CD1c-positive myeloid dendritic cell (primary cell): ENCODE data around the gene CYP8B1.
"Not testable (repeated sequence)": the region's sequence is repeated elsewhere in the genome, so short reads cannot be mapped to it uniquely, and the experiment has no call there.

Source experiments
- DNase-seq: peaks from one replicate; pipeline ENCODE4 v3.0.0-alpha.2; 2016; ENCODE audit errors: extremely low spot score

Gene CYP8B1

DNA sequence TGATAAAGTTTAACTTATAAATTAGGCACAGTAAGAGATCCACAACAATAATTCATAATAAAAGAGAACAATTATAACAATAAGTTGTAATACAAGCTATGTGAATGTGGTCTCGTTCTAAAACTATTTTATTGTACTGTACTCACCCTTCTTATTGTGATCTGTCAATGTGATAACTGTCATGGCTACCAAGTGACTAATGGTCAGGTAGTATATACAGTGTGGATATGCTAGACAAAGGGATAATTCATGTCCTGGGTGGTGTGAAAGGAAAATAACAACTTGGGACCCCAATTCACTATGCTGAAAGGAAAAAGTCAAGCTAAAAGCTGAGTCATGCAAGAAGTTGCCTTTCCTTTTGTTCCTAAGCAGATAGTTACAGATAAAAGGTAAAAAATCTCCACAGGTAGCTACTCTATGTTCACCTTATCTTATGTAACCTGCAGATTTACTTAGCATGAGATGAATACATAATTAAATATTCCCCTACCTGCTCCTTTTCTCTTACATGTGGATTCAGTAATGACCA lies 10.7 kb upstream of the CYP8B1 start:
- no peak for DNase-seq

DNA sequence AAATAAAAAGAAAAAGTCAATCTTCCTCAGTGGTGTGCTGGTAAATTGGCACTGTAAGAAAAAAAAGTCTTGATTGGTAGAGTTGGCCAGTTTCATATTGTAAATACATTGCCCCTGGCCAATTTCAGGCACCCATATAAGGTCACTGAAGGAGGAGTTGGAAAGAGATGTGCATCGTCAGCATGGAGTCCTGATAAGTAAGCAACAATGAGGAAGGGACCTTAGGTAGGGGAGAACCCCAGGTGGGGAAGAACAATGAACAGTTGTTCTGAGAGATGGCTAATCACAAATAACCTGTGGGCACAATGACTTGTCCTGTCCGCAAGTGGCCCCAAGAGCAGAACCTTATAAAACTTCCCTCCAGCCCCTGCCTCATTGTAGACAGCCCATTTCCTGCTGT lies 8.6 kb upstream of the CYP8B1 start:
- DNase-seq = no peak

DNA sequence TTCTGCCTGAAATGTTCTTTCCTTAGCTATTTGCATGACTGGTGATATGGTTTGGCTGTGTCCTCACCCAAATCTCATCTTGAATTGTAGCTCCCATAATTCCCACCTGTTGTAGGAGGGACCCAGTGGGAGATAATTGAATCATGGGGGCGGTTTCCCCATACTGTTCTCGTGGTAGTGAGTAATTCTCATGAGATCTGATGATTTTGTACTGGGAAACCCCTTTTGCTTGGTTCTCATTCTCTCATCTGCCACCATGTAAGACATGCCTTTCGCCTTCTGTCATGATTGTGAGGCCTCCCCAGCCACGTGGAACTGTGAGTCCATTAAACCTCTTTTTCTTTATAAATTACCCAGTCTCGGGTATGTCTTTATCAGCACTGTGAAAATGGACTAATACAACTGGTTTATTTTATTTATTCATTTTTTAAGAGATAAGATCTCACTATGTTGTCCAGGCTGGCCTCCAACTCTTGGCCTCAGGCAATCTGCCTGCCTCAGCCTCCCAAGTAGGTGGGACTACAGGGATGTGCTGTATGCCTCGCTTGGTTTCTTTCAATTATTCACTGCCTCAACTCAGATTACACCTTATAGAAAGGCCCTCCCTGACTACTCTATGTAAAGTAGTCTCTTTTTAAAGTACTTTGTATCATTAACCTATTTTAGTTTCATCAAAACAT lies 7.7 kb upstream of the CYP8B1 start:
- DNase-seq = not testable (repeated sequence)

DNA sequence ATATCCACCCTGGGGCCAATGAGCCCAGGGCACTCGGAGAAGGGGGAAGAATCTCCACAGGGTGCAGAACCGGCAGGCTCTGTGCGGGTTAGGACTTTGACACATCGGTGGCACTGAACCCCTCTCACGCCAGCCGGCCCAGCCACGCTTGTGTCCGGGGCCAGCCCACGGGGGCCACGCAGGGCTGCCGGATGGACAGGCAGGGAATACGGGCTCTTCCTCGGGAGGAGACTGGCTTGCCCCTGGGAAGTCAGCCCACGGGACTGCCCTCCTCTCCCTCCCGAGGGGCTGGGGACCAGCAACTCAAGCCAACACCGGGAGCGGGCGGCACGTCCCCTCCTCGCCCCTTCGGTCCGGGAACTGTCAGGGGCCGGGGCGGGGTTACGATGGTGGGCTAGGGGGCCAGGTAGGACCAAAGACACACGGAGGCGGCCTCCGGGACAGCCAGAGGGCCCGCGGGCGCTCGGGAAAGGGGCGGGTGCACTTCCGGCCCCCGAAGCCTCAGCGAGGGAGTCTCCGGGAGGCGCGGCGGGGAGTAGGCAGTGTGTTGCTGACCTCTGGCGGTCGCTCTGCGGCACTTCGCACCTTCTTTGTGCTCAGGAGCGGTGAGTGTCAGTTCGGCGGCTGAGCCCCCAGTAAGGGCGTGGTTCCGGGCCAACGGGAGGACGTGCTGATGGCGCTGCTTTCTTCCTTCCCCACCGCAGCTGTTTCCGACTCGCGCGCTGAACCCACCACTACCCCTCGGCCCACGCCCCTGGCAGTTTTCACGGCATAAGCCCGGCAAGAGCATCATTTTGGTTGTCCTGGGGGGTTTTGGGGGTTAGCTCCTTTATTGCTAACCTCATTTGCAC lies 5.1 kb upstream of the CYP8B1 start:
- DNase-seq = peak; percentile 90

DNA sequence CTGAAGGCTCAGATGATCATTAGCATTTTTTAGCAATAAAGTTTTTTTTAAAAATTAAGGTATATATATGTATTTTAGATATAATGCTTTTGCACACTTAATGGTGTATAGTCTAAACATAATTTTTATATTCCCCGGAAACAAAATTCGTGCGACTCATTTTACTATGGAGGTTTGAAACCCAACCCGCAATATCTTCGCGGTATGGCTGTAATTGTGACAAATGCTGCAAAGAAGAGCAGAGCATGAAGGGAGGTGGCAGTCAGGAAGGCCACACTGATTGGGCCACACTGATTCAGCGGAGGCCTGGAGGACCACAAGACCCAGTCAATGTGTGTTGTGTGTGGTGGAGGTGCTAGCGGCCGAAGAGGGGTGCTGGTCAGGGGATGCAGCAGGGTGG lies 4.5 kb upstream of the CYP8B1 start:
- no peak for DNase-seq

DNA sequence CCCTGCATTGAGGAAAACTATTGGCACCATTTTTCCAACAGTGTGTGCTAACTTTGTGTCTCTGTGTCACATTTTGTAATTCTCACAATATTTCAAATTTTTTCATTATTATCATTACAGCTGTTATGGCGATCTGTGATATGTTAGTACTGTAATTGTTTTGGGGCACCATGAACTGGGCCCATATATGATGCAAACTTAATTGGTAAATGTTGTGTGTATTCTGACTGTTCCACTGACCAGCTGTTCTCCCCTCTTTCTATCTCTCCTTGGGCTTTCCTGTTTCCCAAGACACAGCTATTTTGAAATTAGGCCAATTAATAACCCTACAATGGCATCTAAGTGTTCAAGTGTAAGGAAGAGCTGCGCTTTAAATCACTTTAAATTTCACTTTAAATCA lies 2.2 kb upstream of the CYP8B1 start:
- DNase-seq = no peak

DNA sequence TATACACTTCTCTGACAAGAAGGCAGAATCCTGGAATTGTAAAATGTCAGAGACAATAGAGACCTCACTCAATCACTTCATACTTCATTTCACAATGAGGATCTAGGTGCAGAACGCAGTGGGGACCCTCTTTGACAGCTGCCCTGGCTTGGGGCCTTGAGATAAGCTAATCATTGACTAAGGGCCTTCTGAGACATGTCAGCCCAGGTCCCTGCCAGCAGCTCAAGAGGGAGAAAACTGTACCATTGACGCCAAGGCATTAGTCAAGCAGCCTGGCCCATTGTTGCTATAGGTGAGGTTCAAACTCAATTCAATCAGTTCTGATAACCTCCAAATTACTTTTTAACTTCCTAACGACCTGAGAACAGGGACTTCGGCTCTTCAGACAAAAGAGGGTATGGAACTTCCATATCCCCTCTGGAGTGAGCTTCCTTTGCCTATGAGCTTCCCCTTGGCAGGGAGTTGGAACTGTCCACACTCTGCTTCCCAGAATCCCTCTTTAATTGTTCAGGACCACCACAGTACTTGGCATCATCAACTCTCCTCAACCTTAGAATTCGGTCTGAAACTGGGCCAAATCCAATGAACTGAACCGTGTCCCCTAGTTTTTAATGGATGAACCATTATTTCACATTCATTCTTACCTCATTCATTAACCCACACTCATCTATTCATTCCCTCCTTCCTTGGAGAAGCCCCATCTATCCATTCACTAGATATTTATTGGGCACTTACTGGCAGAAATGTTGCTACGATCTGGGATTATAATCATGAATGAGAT lies 1.5 kb upstream of the CYP8B1 start:
- no peak for DNase-seq

DNA sequence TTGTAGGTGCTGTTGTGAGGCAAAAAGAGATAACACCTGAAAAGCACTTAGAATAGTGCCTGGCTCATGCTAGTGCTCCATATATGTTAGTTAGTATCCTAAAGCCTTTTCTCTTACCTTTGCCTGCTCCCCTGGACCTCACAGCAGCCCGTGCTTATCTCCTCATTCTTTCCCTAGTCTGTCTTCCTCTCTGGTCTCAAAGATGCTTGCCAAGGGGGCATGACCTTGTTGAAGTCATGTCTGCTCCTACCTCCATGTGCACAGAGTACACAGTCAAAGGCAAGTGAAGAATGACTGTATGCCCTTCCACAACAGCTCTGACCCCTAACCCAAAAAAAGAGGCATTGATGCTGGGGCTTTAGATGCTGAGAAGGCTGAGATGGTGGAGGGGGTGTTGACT lies 722 bp upstream of the CYP8B1 start:
- no peak for DNase-seq

DNA sequence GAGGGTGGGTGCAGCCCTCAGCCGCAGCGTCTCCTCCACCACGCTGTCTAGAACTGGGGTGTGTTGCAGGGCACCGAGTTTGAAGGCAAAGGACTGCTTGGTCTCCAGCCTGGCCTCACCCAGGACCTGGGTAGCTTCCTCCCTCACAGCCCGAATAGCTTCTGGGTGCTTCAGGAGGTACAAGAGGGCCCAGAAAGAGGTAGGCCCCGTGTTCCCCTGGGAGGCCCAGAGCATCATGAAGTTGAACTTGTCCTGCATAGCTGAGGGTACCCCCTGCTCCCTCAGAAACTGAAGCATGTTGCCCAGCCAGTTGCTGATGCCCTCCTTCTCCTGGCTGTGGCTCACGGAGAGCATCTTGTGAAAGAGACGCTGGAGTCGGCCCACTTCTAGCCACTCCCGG lies 930 bp downstream of the CYP8B1 start:
- DNase-seq = no peak

DNA sequence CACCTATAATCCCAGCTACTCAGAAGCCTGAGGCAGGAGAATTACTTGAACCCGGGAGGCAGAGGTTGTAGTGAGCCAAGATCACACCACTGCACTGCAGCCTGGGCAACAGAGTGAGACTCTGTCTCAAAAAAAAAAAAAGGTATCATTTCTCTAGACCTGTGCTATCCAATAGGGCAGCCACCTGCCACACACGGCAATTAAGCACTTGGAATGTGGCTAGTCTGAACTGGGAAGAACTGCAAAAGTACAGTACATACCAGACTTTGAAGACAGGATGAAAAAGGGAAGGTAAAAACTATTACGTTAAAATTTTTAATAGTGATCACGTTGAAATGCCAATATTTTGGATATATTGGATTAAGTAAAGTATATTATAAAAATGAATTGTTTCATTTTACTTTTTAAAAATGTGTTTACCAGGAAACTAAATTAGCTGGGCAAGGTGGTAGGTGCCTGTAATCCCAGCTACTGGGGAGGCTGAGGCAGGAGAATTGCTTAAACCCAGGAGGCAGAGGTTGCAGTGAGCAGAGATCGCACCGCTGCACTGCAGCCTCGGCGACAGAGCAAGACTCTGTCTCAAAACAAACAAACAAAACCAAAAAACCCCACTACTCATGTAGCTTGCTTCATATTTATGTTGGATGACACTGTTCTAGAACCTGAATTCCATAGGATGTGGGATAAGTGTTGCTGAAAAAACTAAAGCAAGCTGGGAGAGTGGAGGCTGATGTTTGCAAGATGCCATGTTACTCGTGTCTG lies 2.3 kb downstream of the CYP8B1 start:
- no peak for DNase-seq

DNA sequence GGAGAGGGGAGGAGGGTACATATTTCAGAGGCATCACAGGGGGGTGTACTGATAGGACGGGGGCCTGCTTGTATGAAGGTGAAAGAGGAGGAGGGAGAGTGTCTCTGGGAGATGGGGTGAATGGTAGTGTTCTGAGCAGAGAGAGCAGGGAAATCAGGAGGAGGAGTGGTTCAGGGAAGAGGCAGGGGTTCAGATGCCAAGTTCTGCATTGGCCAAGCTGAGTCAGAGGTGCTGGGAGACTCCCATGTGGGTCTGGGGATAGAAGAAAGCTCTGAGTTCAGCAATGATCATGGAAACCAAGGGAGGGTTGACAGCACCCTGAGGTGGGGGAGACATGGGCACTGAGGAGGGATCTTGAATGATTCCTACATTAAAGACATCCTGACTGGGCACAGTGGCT lies 3.0 kb downstream of the CYP8B1 start:
- no peak for DNase-seq

DNA sequence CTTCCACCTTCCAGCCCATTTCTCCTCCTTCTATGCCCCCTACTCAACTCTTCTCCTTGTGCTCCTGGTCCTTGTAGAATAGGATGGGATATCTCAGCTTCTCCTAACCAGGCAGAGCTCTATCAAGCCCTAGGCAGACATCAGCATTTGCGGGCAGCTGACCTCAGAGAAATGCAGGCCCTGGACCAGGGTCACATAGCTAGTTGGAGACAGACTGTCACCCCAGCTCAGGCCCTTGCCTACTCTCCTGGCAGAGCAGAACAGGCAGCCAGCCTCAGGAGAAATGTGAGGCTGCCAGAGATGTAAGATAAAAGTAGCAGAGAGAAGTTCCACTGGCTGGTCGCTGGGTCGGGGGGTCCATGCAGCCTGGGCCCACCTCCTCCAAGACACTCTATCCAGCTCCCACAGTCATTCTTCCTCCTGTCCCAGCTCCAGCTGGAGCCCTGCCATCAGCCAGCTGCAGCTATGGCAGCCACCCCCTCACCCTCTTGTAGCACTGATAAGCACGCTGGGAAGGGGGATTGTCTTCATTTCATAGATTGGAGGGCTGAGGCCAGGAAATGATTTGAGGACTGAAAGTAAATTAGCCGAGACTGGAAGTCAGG lies 4.0 kb downstream of the CYP8B1 start:
- DNase-seq = no peak

DNA sequence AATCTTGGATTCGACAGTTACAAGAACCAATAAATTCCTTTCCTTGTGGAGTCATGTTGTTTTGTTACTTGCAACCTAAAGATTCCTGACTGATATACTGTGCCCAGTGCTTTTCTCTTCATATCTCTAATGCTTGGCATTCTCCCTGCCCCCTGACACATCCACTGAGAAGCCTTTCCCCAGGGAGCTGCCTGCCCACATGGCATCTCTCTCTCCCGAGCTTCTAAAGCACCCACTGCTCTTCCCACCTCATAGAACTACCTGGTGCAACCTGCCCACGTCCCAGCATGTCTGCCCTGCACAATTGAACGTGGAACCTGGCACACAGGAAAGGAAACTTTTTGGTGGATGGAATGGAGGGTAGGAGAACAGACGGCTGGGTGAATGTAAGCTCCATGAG lies 6.8 kb downstream of the CYP8B1 start:
- no peak for DNase-seq

DNA sequence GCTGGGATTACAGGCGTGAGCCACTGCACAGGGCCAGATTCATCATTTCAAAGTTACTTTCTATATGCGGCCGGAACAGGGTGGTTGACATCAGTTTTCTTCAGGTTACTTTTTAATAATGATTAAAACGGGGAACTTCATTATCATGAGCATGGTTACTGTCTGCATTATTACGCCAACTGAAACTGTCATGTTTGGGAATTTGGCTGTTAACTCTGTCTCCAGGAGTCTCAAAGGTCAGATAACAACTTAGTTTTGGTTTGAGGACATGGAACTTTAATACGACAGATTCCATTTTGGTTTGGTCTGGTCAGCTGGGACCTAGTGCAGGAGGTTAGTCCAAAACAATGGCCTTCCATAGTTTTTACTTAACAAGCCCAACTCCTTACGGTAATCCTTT lies 8.5 kb downstream of the CYP8B1 start:
- no peak for DNase-seq

DNA sequence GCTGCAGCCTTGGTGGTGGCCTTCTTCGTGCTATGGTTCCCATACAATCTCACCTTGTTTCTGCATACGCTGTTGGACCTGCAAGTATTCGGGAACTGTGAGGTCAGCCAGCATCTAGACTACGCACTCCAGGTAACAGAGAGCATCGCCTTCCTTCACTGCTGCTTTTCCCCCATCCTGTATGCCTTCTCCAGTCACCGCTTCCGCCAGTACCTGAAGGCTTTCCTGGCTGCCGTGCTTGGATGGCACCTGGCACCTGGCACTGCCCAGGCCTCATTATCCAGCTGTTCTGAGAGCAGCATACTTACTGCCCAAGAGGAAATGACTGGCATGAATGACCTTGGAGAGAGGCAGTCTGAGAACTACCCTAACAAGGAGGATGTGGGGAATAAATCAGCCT lies 10.4 kb downstream of the CYP8B1 start:
- DNase-seq = no peak

DNA sequence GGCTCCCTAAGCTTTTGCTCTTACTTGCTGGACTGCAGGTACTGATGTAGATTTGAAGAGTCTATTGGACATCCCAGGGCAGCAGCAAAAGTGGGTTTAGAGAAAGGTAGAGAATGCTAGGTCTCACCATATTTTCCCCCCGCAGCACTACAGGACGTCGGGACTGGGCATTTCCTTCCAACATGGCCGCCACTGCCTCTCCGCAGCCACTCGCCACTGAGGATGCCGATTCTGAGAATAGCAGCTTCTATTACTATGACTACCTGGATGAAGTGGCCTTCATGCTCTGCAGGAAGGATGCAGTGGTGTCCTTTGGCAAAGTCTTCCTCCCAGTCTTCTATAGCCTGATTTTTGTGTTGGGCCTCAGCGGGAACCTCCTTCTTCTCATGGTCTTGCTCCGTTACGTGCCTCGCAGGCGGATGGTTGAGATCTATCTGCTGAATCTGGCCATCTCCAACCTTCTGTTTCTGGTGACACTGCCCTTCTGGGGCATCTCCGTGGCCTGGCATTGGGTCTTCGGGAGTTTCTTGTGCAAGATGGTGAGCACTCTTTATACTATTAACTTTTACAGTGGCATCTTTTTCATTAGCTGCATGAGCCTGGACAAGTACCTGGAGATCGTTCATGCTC lies 11.2 kb downstream of the CYP8B1 start:
- no peak for DNase-seq

DNA sequence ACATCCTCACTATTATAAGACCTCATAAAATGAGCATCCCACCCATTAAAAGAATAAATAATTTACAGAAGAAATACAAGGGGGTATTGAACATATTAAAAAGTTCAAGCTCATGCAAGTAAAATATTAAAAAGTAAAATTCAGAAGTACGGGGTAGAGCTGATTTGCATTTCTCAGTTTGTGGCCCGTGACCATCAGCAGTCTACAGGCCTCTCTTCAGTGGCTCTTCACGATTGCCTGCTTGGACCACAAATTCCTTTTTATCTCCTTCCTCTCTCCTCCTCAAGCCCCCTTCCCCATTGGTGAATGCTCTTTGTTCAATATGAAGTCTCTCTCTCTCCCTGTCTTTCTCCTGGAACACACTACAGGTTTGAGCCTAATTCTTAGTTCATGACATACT lies 19.1 kb downstream of the CYP8B1 start:
- DNase-seq = no peak

DNA sequence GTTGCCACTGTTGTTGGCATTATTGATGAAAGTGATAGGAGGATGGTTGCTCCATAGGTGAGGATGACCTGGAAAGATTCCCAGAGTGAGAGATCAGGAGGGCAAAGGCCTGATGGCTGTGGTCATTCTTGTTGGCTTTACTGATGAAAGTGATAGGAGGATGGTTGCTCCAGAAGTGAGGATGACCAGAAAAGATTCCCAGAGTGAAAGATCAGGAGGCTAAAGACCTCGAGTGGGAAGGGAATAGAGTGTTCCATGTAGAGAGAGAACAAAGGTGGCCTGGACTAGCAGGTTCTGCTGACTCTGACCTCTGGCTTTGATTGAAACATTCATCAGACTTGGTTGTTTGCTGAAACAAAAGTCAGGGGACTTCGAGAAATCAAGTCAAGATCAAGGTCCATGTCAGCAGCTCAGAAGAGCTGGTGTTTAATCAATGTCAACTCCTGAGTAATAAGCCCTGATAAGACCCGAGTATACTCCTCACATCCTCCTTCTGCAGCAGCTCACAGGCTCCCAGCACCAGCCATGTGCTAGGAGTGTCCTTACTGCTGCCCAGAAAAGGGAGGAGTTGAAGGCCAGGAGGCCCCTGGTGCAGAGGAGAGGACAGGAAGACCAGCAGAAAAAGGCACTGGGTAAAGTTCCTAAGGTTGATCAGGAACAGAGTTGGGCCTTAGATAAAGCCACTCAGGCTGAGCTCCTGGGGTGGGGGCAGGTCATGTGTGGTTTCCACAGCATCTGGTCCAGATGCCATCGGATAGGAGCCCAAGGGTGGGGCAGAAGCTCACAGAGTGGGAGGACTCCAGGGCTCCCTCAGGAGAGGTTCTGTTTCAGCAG lies 19.9 kb downstream of the CYP8B1 start:
- DNase-seq = no peak

DNA sequence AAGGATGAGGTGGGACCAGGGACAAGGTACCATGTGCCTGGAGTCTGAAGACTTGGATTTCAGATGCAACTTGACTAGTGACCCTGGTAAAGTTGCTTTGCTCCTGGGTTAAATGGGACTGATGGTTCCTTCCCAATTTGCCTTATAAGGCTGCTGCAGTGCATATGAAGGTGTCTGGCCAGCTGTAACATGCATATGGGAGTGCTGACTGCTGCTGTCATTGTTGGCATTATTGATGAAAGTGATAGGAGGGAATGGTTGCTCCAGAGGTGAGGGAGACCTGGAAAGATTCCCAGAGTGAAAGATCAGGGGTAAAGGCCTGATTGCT lies 20.5 kb downstream of the CYP8B1 start:
- DNase-seq = no peak

DNA sequence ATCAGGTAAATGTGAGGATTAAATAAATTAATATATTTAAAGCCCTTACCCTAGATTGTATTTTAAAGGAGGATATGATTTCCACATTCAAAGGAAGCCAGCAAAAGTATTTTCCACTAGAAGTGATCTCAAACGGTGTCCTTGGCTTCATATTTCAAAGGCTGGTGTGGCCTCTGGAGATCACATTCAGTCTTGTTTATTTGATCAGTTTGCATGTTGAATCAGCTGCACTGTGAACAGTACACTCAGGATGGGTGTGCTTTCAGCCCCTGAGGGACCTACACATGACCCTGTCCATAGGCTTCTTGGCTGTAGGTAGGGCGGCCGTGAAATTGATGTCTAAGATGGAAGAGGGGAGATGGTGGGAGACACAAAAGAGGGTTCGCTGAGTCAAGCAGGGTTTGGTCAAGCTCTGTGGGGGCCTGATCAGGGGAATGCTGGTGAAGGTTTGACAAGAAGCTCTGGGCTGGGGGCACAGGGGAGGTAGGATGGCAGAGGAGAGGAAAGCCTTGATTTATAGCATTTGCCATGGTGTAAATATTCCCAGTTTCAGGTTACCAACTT lies 21.9 kb downstream of the CYP8B1 start:
- no peak for DNase-seq
